Naive thymus-derived CD4-positive, alpha-beta T cell (primary cell): ENCODE data around the gene ABCC3. TPM values are rescaled to one million over a fixed set of nuclear protein-coding genes. Genes with fewer than 3 reads are reported as not detected.

Source experiments
- polyA plus RNA-seq, 2 donors: library from polyadenylated mRNA; unstranded; fragments of 300-500 nt; fragmentation: Illumina TruSeq; gene quantifications; one replicate each; pipeline ENCODE4 v1.2.3, GENCODE V29; 2021
- total RNA-seq, 6 experiments: library from RNA in 5 of 6; stranded (reverse) in 5 of 6; gene quantifications; 1 replicate in 5 of 6; 2 replicates in 1 of 6; pipeline ENCODE4 v1.2.3 and lab custom pipeline; 2021 to 2026

The ABCC3 gene
- total and polyA plus RNA-seq, 7 experiments from 2014 or later = 0.68 to 22.4 (median 1.3) TPM; not detected in 3

Other genes with a start within 250 kb of the ABCC3 start
- 10 to 100 TPM; 27.6 to 67.1 (median 42.4) TPM for gene LRRC59, start 237.4 kb upstream of the ABCC3 start, total RNA-seq
- 10 to 100 TPM; 13.4 to 15.2 TPM for gene LRRC59, start 237.4 kb upstream of the ABCC3 start, polyA plus RNA-seq
- gene ACSF2, start 208.7 kb upstream of the ABCC3 start, total RNA-seq = 10 to 100 TPM; 20.1 to 36.2 (median 22.9) TPM
- gene ACSF2, start 208.7 kb upstream of the ABCC3 start, polyA plus RNA-seq = 1 to 10 TPM; 2.2 to 2.6 TPM
- gene CHAD, start 166.0 kb upstream of the ABCC3 start, total RNA-seq = not detected
- gene CHAD, start 166.0 kb upstream of the ABCC3 start, polyA plus RNA-seq = not detected
- 10 to 100 TPM; 38.3 to 91.0 (median 54.6) TPM for gene RSAD1, start 156.0 kb upstream of the ABCC3 start, total RNA-seq
- gene RSAD1, start 156.0 kb upstream of the ABCC3 start, polyA plus RNA-seq = 10 to 100 TPM; 56.8 to 76.0 TPM
- gene MYCBPAP, start 126.4 kb upstream of the ABCC3 start, total RNA-seq = 1 to 10 TPM in 4 of 5 experiments, under 1 TPM in 1; 0.90 to 9.0 (median 8.6) TPM
- gene MYCBPAP, start 126.4 kb upstream of the ABCC3 start, polyA plus RNA-seq = under 1 TPM in 1 of 2 donors, not detected in 1; 0.59 TPM
- gene EPN3, start 102.1 kb upstream of the ABCC3 start, total RNA-seq = not detected
- gene EPN3, start 102.1 kb upstream of the ABCC3 start, polyA plus RNA-seq = not detected
- 10 to 100 TPM; 14.3 to 19.4 (median 16.4) TPM for gene SPATA20, start 87.7 kb upstream of the ABCC3 start, total RNA-seq
- 1 to 10 TPM; 3.7 to 5.6 TPM for gene SPATA20, start 87.7 kb upstream of the ABCC3 start, polyA plus RNA-seq
- not detected for gene CACNA1G, start 74.2 kb upstream of the ABCC3 start, total RNA-seq
- not detected for gene CACNA1G, start 74.2 kb upstream of the ABCC3 start, polyA plus RNA-seq
- 10 to 100 TPM; 27.4 to 37.2 (median 33.4) TPM for gene ANKRD40, start 73.0 kb downstream of the ABCC3 start, total RNA-seq
- gene ANKRD40, start 73.0 kb downstream of the ABCC3 start, polyA plus RNA-seq = 1 to 10 TPM; 3.6 to 5.7 TPM
- 100 to 1,000 TPM; 131 to 331 (median 149) TPM for gene LUC7L3, start 84.7 kb downstream of the ABCC3 start, total RNA-seq
- 10 to 100 TPM; 41.8 to 65.3 TPM for gene LUC7L3, start 84.7 kb downstream of the ABCC3 start, polyA plus RNA-seq
- gene ANKRD40CL, start 132.6 kb downstream of the ABCC3 start, total RNA-seq = not detected
- not detected for gene ANKRD40CL, start 132.6 kb downstream of the ABCC3 start, polyA plus RNA-seq
- gene WFIKKN2, start 200.7 kb downstream of the ABCC3 start, total RNA-seq = not detected
- not detected for gene WFIKKN2, start 200.7 kb downstream of the ABCC3 start, polyA plus RNA-seq
- 100 to 1,000 TPM in 4 of 5 experiments, 10 to 100 TPM in 1; 51.5 to 261 (median 131) TPM for gene TOB1, start 231.5 kb downstream of the ABCC3 start, total RNA-seq
- gene TOB1, start 231.5 kb downstream of the ABCC3 start, polyA plus RNA-seq = 10 to 100 TPM; 27.9 to 33.7 TPM